Stomach (tissue), 4 donors: ENCODE results near the gene MYH14.

Experiments used
- CTCF ChIP-seq, 7 experiments: fragments of 450-650 bp in 4 of 7; fragments of 200-600 bp in 3 of 7; sonication (generic) in 3 of 7; IDR thresholded peaks; one replicate each; pipeline ENCODE4 v1.5.1; 2016 to 2019; ENCODE audit warnings: antibody characterized with exemption in 7 of 7, control low read depth in 2 of 7, mild to moderate bottlenecking in 1 of 7
- EP300 ChIP-seq: sonication (generic); formaldehyde crosslinking; IDR thresholded peaks from one replicate; pipeline ENCODE4 v1.6.1; 2017; ENCODE audit warnings: antibody characterized with exemption

- TF ChIP-seq CTCF (IDR thresholded peaks at IDR 0.05) (no peak), EP300 (no peak)
Observed at GRCh38 chr19:50312967-50313811, 109.8 kb downstream of the MYH14 start.
